Mucosa of stomach (tissue), 1 donor: ENCODE results near the gene AGMAT.

Source experiments
- H3K27me3 ChIP-seq: one replicate; pipeline ENCODE4 v1.7.0; 2013; ENCODE audit warnings: mild to moderate bottlenecking, low read length; ENCODE audit not compliant: control insufficient read depth, insufficient read depth
- H3K36me3 ChIP-seq: one replicate; pipeline ENCODE4 v1.7.0; 2013; ENCODE audit warnings: low read length; ENCODE audit not compliant: control insufficient read depth, insufficient read depth
- H3K4me1 ChIP-seq: one replicate; pipeline ENCODE4 v1.7.0; 2013; ENCODE audit warnings: mild to moderate bottlenecking, low read length; ENCODE audit not compliant: control insufficient read depth, insufficient read depth
- H3K4me3 ChIP-seq: one replicate; pipeline ENCODE4 v1.7.0; 2013; ENCODE audit warnings: low read length
- H3K9ac ChIP-seq: one replicate; pipeline ENCODE4 v1.7.0; 2013; ENCODE audit warnings: mild to moderate bottlenecking, low read length, moderate library complexity
- H3K9me3 ChIP-seq: one replicate; pipeline ENCODE4 v1.7.0; 2013; ENCODE audit warnings: mild to moderate bottlenecking, low read length, moderate library complexity; ENCODE audit not compliant: control insufficient read depth
- donor health status: Pancreatic carcinoma.

AGMAT gene

DNA sequence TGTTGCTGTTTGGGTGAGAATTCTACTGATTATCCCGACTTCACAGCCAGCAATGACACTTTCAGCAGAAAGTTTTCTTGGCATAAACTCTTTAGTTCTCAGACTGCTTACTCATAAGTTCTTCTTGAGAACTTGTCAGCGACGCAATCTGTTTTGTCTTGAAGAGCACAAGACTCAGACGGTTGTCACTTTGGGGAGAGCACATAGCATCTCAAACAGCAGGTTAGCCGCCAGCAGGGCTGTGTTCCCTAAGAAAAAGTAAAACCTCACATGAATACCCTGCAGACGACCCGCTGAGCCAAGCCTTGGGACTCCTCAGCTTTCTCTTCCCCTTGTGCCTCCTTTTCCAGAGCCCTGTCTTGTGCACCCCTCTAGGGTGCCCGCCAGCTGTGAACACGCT lies 11.4 kb downstream of the AGMAT start:
- Histone ChIP-seq H3K36me3 (no peaks in the 10 kb centered on the region), H3K27me3 (no peaks in the 10 kb centered on the region), H3K4me3 (no peak overlapping the region), H3K4me1 (no peaks in the 10 kb centered on the region), H3K9ac (no peak overlapping the region), H3K9me3 (no peaks in the 10 kb centered on the region)

DNA sequence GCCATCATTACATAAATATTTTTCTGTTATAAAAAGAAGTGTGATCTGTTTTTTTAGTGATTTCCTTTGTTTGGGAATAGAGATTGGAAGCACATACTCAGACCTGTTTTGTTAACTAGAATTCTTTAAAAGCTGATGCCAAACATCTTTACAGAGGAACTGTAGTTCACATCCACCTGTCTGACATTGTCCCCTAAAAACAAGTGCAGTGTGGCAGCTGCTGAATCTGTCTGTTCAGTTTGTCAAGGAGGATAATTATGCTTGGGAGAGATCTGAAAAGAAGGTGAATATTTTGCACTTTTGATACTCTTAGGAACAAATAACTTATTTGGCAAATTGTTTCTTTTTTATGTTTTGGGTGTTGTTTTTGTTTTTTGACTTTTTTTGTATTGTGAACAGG lies 13.6 kb downstream of the AGMAT start:
- Histone ChIP-seq H3K4me3 (no peak overlapping the region), H3K9ac (no peak overlapping the region), H3K36me3 (peaks cover 13% of the 10 kb centered on the region), H3K27me3 (no peaks in the 10 kb centered on the region), H3K4me1 (no peaks in the 10 kb centered on the region), H3K9me3 (no peaks in the 10 kb centered on the region)

DNA sequence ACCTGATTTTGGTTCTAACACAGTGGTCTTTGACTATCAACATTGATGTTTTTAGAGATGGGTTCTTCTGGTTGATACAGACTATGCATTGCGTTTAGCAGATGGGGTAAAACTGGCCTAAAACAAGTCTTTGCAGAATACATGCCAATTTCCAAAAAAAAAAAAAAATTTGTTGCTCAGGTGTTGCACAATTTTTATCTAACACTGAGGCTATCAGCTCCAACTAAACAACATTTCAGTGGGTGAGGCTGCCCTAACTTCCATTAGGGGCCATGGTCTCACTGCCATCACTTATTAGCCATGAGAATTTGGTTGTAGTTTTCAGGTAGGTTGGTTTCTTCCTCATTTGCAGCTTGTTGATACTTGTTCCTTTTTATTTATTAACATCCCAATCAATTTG lies 14.0 kb downstream of the AGMAT start:
- Histone ChIP-seq H3K4me3 (no peak overlapping the region), H3K9ac (no peak overlapping the region), H3K9me3 (no peaks in the 10 kb centered on the region), H3K4me1 (no peaks in the 10 kb centered on the region), H3K27me3 (no peaks in the 10 kb centered on the region), H3K36me3 (peaks cover 17% of the 10 kb centered on the region)

DNA sequence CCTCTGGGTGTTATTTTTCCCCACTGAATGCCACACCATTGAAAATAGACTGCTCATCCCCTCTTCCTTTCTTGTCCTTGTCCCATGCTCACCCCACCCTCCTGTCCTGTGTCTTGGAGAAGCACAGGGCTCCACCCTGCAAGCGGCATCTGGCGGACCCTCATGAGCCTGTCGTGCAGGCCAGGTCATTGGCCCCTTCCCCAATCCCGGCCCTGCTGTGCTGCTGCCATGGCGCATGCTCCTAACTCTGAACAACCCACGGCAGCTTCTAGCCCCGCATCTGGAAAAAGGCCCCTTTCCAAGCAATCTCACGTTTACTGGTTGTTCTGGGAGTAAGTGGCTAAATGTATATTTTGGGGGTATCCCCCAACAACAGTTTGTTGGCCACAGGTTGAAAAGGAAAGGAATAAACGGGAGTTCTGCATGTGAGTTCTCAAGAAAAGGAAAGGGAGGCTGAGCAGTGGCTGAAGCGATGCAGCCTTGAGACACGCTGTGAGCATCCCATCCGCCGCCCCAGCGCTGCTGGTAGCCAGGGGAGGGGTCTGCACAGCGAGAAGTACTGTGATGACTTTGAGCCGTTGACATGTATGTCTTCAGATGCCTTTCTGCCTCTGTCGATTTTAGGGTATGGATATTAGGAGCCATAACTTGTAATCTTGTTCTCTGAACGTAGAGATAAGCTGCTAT lies 16.3 kb downstream of the AGMAT start:
- H3K4me1 ChIP-seq: no peaks in the 10 kb centered on the region
- no peaks in the 10 kb centered on the region for H3K9me3 ChIP-seq
- H3K36me3 ChIP-seq: peaks cover 25% of the 10 kb centered on the region
- H3K27me3 ChIP-seq: no peaks in the 10 kb centered on the region
- H3K4me3 ChIP-seq: no peak overlapping the region
- H3K9ac ChIP-seq: no peak overlapping the region

DNA sequence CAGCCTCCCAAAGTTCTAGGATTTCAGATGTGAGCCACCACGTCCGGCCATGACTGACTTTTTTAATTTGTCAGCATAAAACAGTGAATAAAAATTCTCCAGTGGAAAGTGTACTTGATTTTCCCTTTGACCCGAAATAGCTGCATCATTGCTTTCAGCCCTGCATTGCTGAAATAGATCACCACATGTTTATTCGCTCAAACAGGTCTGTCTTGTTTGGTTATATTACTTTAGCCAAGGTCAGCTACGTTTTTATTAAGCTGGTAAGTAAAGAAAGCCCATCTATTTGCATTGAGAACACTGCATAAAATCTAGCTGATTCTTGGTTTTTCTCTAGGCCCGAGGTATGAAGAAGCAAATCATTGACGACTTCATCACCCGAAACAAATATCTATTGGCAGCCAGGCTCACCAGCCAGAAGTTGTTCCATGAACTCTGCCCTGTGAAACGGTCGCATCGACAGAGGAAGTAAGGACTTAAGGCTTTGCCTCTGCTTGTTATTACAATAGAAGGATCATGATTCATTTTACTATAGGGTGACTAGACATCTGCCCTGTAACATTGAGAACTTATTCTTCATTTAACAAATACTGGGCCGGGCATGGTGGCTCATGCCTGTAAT lies 25.6 kb downstream of the AGMAT start:
- no peaks in the 10 kb centered on the region for H3K27me3 ChIP-seq
- H3K4me1 ChIP-seq: no peaks in the 10 kb centered on the region
- no peaks in the 10 kb centered on the region for H3K9me3 ChIP-seq
- H3K36me3 ChIP-seq: peaks cover 14% of the 10 kb centered on the region
- no peak overlapping the region for H3K4me3 ChIP-seq
- no peak overlapping the region for H3K9ac ChIP-seq

DNA sequence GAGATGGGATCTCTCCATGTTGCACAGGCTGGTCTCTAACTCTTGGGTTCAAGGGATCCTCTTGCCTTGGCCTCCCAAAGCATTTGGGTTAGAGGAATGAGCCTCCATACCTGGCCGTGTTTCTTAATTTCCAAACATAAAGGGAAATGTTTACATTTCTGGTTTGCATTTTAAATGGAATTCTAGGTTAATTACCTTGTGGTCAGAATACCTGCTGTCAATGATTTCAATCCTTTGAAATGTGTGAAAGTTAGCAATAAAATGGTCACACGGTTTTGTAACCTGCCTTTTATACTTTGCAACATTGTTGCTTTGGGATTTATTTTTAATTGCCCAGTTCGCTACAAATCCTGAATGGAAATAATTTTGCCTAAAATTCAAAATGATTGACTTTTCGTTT lies 26.3 kb downstream of the AGMAT start:
- Histone ChIP-seq H3K27me3 (no peaks in the 10 kb centered on the region), H3K4me3 (no peak overlapping the region), H3K36me3 (peaks cover 14% of the 10 kb centered on the region), H3K9me3 (no peaks in the 10 kb centered on the region), H3K9ac (no peak overlapping the region), H3K4me1 (no peaks in the 10 kb centered on the region)

DNA sequence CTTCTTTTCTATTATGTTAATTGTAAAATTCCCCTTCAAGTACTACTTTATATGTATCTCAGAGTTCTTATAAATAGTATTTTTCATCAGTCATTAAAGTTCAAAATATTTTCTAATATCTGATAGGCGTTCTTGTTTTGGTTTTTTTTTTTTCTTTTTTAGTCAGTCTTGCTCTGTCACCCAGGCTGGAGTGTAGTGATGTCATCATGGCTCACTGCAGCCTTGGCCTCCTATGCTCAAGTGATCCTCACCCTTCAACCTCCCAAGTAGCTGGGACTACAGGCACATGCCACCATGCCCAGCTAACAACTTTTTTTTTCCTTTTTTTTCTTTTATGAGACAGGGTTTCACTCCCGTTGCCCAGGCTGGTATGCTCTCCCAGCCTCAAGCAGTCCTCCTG lies 27.3 kb downstream of the AGMAT start:
- H3K36me3 ChIP-seq: peaks cover 12% of the 10 kb centered on the region
- H3K27me3 ChIP-seq: no peaks in the 10 kb centered on the region
- no peaks in the 10 kb centered on the region for H3K9me3 ChIP-seq
- H3K4me1 ChIP-seq: no peaks in the 10 kb centered on the region
- H3K4me3 ChIP-seq: no peak overlapping the region
- no peak overlapping the region for H3K9ac ChIP-seq

DNA sequence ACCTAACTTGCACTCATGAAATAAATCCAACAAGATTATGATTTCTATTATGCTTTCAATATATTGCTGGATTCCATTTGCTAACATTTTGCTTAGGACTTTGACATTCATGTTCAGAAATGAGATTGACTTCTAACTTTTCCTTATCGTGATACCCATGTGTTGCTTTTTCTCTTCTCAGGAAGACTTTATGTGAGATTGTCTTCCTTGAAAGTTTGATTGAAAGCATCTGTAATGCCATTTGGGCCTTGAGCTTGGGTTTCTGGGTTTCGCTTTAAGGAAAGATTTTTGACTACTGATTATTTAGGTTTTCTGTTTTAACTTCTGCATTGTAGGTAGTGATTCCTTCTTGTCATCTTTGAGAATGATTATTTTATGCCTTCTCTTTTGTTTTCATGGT lies 27.8 kb downstream of the AGMAT start:
- H3K27me3 ChIP-seq: no peaks in the 10 kb centered on the region
- no peaks in the 10 kb centered on the region for H3K4me1 ChIP-seq
- H3K9me3 ChIP-seq: no peaks in the 10 kb centered on the region
- H3K36me3 ChIP-seq: peaks cover 7% of the 10 kb centered on the region
- H3K4me3 ChIP-seq: no peak overlapping the region
- H3K9ac ChIP-seq: no peak overlapping the region

DNA sequence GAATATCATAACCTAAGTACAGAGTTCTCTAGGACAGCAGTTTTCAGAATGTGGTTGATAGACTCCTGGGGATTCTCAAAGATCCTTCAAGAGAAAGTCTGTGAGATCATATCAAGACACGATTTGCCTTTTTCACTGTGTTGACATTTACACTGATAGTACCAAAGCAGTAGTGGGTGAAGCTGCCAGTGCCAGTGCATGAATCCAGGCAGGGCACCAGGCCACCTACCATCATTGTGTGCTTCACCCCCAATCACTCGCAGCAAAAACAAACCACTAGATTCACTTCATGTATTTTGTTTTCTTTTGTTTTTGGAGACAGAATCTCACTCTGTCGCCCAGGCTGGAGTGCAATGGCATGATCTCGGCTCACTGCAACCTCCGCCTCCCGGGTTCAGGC lies 34.3 kb downstream of the AGMAT start:
- Histone ChIP-seq H3K9ac (no peak overlapping the region), H3K36me3 (no peaks in the 10 kb centered on the region), H3K9me3 (no peaks in the 10 kb centered on the region), H3K27me3 (no peaks in the 10 kb centered on the region), H3K4me3 (no peak overlapping the region), H3K4me1 (no peaks in the 10 kb centered on the region)

DNA sequence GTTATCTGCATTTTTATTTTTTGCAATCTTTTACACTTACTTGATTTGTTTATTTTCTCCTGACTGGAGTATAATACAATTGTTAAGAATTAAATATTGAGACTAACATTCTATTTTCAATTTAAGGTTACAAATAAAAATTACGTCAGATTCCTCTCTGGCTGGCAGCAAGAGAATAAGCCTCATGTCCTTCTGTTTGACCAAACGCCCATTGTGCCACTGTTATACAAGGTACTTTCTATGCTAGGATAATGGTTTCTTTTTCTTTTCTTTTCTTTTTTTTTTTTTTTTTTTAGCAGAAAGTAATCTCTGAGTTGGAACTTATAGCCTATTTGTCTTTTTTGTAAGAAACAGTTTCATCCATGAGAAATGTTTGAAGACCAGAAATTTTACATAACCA lies 38.2 kb downstream of the AGMAT start:
- Histone ChIP-seq H3K4me1 (no peaks in the 10 kb centered on the region), H3K27me3 (no peaks in the 10 kb centered on the region), H3K36me3 (no peaks in the 10 kb centered on the region), H3K4me3 (no peak overlapping the region), H3K9me3 (no peaks in the 10 kb centered on the region), H3K9ac (no peak overlapping the region)

DNA sequence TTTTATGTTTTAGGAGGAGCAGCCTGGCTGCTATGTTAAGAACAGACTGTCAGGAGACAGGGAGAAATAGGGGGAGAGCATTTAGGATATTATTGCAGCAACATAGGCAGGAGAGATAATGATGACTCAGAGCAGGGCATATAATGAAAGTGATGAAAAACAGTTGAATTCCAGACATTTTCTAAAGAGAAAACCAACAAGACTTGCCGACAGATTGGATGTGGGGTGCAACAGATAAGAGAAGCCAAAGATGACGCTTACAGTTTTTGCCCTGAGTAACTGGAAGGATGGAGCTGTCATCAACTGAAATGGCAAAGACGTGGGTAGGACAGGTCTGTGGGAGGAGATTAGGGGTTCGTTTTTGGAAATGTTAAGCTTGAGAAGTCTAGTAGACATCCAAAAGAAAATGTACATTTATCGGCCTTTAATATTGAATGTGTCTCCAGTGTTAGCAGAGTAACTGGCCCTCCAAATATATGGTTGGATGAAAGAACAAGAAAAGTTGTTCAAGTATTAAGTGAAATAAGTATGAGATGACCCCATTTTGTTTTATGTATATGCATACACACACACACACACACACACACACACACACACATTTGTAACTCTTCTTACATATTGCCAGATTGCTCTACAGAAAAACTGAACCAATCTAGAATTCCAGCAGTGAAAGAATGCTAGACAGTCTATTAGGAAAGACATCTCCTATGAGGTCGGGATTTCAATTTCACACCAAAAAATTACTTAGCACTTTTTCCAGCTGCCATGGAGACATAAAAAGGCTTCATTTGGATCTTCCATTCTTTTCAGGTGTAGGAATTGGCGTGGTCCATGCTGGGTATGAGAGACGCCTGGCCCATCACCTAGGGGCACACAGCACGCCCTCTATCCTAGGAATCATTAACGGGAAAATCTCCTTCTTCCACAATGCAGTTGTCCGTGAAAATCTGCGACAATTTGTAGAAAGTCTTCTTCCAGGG lies 41.0 kb downstream of the AGMAT start:
- Histone ChIP-seq H3K4me3 (no peak overlapping the region), H3K9me3 (no peaks in the 10 kb centered on the region), H3K36me3 (peaks cover 8% of the 10 kb centered on the region), H3K27me3 (no peaks in the 10 kb centered on the region), H3K9ac (no peak overlapping the region), H3K4me1 (no peaks in the 10 kb centered on the region)

DNA sequence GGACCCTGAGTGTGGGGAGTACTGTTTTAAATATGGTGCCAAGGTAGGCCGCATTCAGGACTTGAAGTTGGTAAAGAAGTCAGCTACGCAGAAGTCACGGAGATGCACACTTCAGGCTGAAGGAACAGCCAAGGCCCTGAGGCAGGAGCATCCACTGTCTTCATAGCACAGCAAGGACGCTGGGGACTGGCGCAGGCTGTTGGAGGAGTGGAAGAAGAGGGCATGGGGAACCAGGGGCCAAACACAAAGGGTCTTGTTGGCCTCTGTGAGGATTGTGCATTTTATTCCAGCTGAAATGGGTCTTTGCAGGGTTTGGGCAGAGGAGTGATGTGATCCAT lies 41.6 kb downstream of the AGMAT start:
- H3K4me1 ChIP-seq: no peaks in the 10 kb centered on the region
- H3K27me3 ChIP-seq: no peaks in the 10 kb centered on the region
- no peak overlapping the region for H3K9ac ChIP-seq
- H3K9me3 ChIP-seq: no peaks in the 10 kb centered on the region
- no peak overlapping the region for H3K4me3 ChIP-seq
- H3K36me3 ChIP-seq: peaks cover 8% of the 10 kb centered on the region
